DOHH2 (cell line): Measurements from ENCODE around the gene OGFOD3.
A peak's percentile ranks its signal among the peaks of the same experiment; 100 is the strongest.

Experiments used
- H3F3A ChIP-seq: fragments of 200-600 bp; sonication (generic), shearing (Covaris generic); 2 replicates; pipeline ENCODE4 v1.6.0; 2016; ENCODE audit warnings: antibody characterized with exemption, mild to moderate bottlenecking; ENCODE audit not compliant: control insufficient read depth, insufficient read depth
- H3K27ac ChIP-seq: fragments of 200-600 bp; sonication (generic); 2 replicates; pipeline ENCODE4 v1.5.1; 2014; ENCODE audit warnings: low read depth, mild to moderate bottlenecking, low read length, moderate library complexity
- H3K27me3 ChIP-seq: fragments of 200-600 bp; sonication (generic); 2 replicates; pipeline ENCODE4 v1.6.1; 2014; ENCODE audit warnings: mild to moderate bottlenecking, low read length, mixed read lengths; ENCODE audit not compliant: control insufficient read depth
- H3K36me3 ChIP-seq: fragments of 200-600 bp; sonication (generic); 2 replicates; pipeline ENCODE4 v1.6.1; 2014; ENCODE audit warnings: mild to moderate bottlenecking, low read length, moderate library complexity, mixed read lengths; ENCODE audit not compliant: control insufficient read depth
- H3K4me1 ChIP-seq: fragments of 200-600 bp; sonication (generic); 2 replicates; pipeline ENCODE4 v1.6.1; 2014; ENCODE audit warnings: mild to moderate bottlenecking, low read length, mixed read lengths; ENCODE audit not compliant: control insufficient read depth
- H3K4me2 ChIP-seq: fragments of 200-600 bp; sonication (generic); 2 replicates; pipeline ENCODE4 v1.6.0; 2014; ENCODE audit warnings: mild to moderate bottlenecking, low read length, moderate library complexity
- H3K4me3 ChIP-seq: fragments of 200-600 bp; sonication (generic); 2 replicates; pipeline ENCODE4 v1.5.1; 2014; ENCODE audit warnings: mild to moderate bottlenecking, low read length, mixed read lengths
- H3K79me2 ChIP-seq: fragments of 200-600 bp; sonication (generic); 2 replicates; pipeline ENCODE4 v1.6.1; 2014; ENCODE audit warnings: mild to moderate bottlenecking, low read length, mixed read lengths; ENCODE audit not compliant: control insufficient read depth
- H3K9me2 ChIP-seq: fragments of 200-600 bp; sonication (generic); replicated peaks from 2 replicates; pipeline ENCODE4 v1.6.1; 2014; ENCODE audit warnings: mild to moderate bottlenecking, low read length, mixed read lengths; ENCODE audit not compliant: control insufficient read depth
- H3K9me3 ChIP-seq: fragments of 200-600 bp; sonication (generic); 2 replicates; pipeline ENCODE4 v1.6.1; 2014; ENCODE audit warnings: antibody characterized with exemption, low read length, mixed read lengths; ENCODE audit not compliant: control insufficient read depth, insufficient read depth
- H4K20me1 ChIP-seq: fragments of 200-600 bp; sonication (generic); 2 replicates; pipeline ENCODE4 v1.6.0; 2014; ENCODE audit warnings: low read depth, mild to moderate bottlenecking, antibody characterized with exemption, low read length, moderate library complexity; ENCODE audit not compliant: control insufficient read depth, insufficient read depth
- EZH2phosphoT487 ChIP-seq: fragments of 200-600 bp; sonication (generic); IDR thresholded peaks from 2 replicates; pipeline ENCODE4 v1.6.1; 2017; ENCODE audit warnings: borderline replicate concordance, mild to moderate bottlenecking, antibody characterized with exemption, low read length, moderate library complexity, mixed read lengths
- TF ChIP-seq, protein P1 (sequence below): fragments of 200-600 bp; sonication (generic); IDR thresholded peaks from one replicate; pipeline ENCODE4 v1.5.1; 2014; ENCODE audit warnings: antibody characterized with exemption, mild to moderate bottlenecking, low read depth, low read length; ENCODE audit not compliant: poor library complexity, severe bottlenecking

OGFOD3 gene

GRCh38 chr17:82450357-82451106, 32.1 kb upstream of the OGFOD3 start, which contains the start of gene CYBC1:
TSS of gene CYBC1 (minus strand) at chr17:82450752. CDS start at chr17:82449254, 1,498 bp downstream.
- H3K36me3 ChIP-seq: peaks cover 37% of the 10 kb centered on the region
- H3F3A ChIP-seq: peaks cover 16% of the 10 kb centered on the region
- H3K4me3 ChIP-seq: peak within 1 kb of the TSS; percentile 96
- TF ChIP-seq EZH2phosphoT487: no peak
- TF ChIP-seq, protein P1, sequence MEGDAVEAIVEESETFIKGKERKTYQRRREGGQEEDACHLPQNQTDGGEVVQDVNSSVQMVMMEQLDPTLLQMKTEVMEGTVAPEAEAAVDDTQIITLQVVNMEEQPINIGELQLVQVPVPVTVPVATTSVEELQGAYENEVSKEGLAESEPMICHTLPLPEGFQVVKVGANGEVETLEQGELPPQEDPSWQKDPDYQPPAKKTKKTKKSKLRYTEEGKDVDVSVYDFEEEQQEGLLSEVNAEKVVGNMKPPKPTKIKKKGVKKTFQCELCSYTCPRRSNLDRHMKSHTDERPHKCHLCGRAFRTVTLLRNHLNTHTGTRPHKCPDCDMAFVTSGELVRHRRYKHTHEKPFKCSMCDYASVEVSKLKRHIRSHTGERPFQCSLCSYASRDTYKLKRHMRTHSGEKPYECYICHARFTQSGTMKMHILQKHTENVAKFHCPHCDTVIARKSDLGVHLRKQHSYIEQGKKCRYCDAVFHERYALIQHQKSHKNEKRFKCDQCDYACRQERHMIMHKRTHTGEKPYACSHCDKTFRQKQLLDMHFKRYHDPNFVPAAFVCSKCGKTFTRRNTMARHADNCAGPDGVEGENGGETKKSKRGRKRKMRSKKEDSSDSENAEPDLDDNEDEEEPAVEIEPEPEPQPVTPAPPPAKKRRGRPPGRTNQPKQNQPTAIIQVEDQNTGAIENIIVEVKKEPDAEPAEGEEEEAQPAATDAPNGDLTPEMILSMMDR: no peak
- H3K9me3 ChIP-seq: no peaks in the 10 kb centered on the region
- H3K9me2 ChIP-seq: no peaks in the 10 kb centered on the region
- H3K27me3 ChIP-seq: no peaks in the 10 kb centered on the region
- peaks cover 40% of the 10 kb centered on the region for H3K79me2 ChIP-seq
- H3K4me2 ChIP-seq: peak within 1 kb of the TSS; percentile 99
- peaks cover 27% of the 10 kb centered on the region for H3K4me1 ChIP-seq
- H3K27ac ChIP-seq: peak within 1 kb of the TSS; percentile 99
- H4K20me1 ChIP-seq: no peaks in the 10 kb centered on the region; the same call in 1 of the 2 replicates

- peak overlapping the region; percentile 99 for H3K4me2 ChIP-seq
- H3K79me2 ChIP-seq: peaks cover 40% of the 10 kb centered on the region
- H3K9me2 ChIP-seq: no peaks in the 10 kb centered on the region
- peaks cover 43% of the 10 kb centered on the region for H3K36me3 ChIP-seq
- no peaks in the 10 kb centered on the region for H3K27me3 ChIP-seq
- H3K9me3 ChIP-seq: no peaks in the 10 kb centered on the region
- peaks cover 16% of the 10 kb centered on the region for H3F3A ChIP-seq
- no peaks in the 10 kb centered on the region; the same call in 1 of the 2 replicates for H4K20me1 ChIP-seq
- H3K4me3 ChIP-seq: peak overlapping the region; percentile 96
- peaks cover 27% of the 10 kb centered on the region for H3K4me1 ChIP-seq
- no peak for TF ChIP-seq EZH2phosphoT487
- TF ChIP-seq, protein P1: no peak
- H3K27ac ChIP-seq: peak overlapping the region; percentile 99
These were observed 31.5 kb upstream of the OGFOD3 start for GRCh38 chr17:82449883-82450356.

GRCh38 chr17:82449131-82449882, 30.9 kb upstream of the OGFOD3 start:
- H3F3A ChIP-seq: peaks cover 16% of the 10 kb centered on the region
- TF ChIP-seq EZH2phosphoT487: no peak
- TF ChIP-seq, protein P1: peak; percentile 20
- peaks cover 50% of the 10 kb centered on the region for H3K36me3 ChIP-seq
- peak overlapping the region; percentile 99 for H3K4me2 ChIP-seq
- peak overlapping the region; percentile 99 for H3K27ac ChIP-seq
- H3K9me2 ChIP-seq: no peaks in the 10 kb centered on the region
- H3K79me2 ChIP-seq: peaks cover 40% of the 10 kb centered on the region
- H3K9me3 ChIP-seq: no peaks in the 10 kb centered on the region
- H3K4me3 ChIP-seq: peak overlapping the region; percentile 96
- no peaks in the 10 kb centered on the region; the same call in 1 of the 2 replicates for H4K20me1 ChIP-seq
- peaks cover 27% of the 10 kb centered on the region for H3K4me1 ChIP-seq
- H3K27me3 ChIP-seq: no peaks in the 10 kb centered on the region
